ENCODE data around the gene VILL.

- TF ChIP-seq EP300 (IDR thresholded peaks at IDR 0.05) (no peak), CTCF (IDR thresholded peaks at IDR 0.05) (no peak), POLR2A (IDR thresholded peaks at IDR 0.05) (no peak)
Measured at GRCh38 chr3:37973246-37974054, 17.1 kb upstream of the VILL start.

Data from gastroesophageal sphincter (tissue), 3 donors.